ENCODE measurements around the gene TPM1.

DNA sequence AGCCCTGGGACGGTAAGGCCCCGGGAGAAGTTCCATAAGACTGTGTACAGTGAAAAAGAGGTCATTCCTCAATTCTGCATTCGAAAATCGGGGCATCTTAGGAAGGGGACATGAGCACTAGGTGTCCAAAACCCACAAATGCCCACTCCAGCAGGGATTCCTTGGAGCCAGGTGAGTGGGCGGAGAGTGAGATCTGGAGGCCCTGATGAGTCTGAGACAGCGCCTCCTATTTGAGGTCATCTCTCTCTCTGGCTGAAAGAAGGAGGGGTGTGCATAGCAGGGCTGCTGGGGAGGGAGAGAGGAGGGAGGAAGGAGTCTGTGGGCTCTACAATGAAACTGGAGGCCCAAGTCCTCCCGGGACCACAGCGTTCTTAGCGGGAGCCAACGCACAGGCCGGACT lies 41.0 kb downstream of the TPM1 start:
- TF ChIP-seq, protein P1, sequence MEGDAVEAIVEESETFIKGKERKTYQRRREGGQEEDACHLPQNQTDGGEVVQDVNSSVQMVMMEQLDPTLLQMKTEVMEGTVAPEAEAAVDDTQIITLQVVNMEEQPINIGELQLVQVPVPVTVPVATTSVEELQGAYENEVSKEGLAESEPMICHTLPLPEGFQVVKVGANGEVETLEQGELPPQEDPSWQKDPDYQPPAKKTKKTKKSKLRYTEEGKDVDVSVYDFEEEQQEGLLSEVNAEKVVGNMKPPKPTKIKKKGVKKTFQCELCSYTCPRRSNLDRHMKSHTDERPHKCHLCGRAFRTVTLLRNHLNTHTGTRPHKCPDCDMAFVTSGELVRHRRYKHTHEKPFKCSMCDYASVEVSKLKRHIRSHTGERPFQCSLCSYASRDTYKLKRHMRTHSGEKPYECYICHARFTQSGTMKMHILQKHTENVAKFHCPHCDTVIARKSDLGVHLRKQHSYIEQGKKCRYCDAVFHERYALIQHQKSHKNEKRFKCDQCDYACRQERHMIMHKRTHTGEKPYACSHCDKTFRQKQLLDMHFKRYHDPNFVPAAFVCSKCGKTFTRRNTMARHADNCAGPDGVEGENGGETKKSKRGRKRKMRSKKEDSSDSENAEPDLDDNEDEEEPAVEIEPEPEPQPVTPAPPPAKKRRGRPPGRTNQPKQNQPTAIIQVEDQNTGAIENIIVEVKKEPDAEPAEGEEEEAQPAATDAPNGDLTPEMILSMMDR (IDR thresholded peaks at IDR 0.05) = no peak
- TF ChIP-seq POLR2A (IDR thresholded peaks at IDR 0.05) = no peak
